GM11168 (cell line): Measurements from ENCODE around the gene HOXB3.

ENCODE experiments used
- in situ Hi-C: fragments of 300-500 bp; cut with MboI; formaldehyde crosslinking; loops from one replicate; pipeline ENCODE4 v1.12.0; 2022; ENCODE audit warnings: low sequenced_read_pairs; ENCODE audit not compliant: unreplicated experiment

Gene HOXB3

GRCh38 chr17:48548523-48549280, 41.3 kb downstream of the HOXB3 start:
- in situ Hi-C loops: no loop called here

GRCh38 chr17:48547808-48548522, 42.1 kb downstream of the HOXB3 start:
- in situ Hi-C loops: no loop called here

GRCh38 chr17:48546924-48547807, 42.9 kb downstream of the HOXB3 start:
- in situ Hi-C loops: no loop called here

DNA sequence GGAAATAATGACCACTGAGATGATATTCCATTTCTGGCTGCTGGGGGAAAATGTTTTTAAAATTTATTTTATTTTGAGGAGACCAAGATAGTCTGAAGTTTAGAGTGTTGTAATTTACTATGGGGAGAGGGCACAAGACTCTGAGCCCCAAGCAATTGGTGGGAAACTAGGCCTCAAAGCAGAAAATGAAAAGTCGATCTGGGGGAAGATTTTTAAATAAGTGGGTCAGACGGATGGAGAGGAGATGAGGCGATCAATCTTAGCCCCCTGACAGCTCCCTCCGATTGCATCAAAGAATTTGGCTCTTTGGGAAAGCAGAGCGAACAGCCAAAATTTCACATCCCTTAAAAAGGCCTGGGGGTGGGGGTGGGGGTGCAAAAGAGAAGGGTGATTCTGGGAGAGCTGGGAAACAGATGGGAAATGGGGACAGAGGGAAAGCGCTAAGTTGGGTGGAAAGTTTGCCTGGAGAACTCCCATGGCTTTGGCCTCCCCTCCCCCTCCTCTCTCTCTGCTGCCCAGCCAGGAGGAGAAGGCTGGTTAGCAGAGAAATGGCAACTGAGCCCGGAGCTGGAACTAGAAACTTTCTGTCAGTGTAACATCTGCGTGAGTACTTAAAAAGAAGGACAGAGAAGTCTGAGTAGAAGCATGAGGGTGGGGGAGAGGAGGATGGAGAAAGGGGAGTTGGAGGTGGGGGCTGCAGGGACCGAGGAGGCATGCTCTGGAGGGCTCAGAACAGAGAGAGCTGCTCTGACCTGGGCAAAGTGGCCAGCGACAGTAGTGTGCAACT, 43.7 kb downstream of the HOXB3 start:
- in situ Hi-C loops: no loop called here

GRCh38 chr17:48545539-48545938, 44.5 kb downstream of the HOXB3 start:
- in situ Hi-C loops: no loop called here

DNA sequence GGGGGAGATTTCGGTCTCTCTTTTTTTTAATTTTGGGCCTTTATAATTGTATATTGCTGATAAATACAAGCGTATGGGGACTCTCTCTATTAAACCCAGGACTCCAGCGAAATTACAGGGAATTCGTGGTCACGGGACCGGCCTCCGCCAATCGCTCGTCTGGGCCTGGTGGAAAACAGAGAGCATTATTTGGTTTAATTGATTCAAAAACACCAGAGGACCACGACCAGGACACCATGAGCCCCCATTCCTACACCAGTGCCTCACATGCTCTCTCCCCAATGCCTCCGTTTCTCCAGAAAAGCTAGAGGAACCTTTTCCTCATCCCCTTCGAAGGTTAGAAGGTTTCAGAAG, 45.0 kb downstream of the HOXB3 start, which contains the start of gene HOXB2:
Gene HOXB2 (minus strand): TSS at position 88 of the 354 bp plus-strand sequence. CDS start 198 bp downstream, outside the sequence.
- in situ Hi-C loops: no loop called here

DNA sequence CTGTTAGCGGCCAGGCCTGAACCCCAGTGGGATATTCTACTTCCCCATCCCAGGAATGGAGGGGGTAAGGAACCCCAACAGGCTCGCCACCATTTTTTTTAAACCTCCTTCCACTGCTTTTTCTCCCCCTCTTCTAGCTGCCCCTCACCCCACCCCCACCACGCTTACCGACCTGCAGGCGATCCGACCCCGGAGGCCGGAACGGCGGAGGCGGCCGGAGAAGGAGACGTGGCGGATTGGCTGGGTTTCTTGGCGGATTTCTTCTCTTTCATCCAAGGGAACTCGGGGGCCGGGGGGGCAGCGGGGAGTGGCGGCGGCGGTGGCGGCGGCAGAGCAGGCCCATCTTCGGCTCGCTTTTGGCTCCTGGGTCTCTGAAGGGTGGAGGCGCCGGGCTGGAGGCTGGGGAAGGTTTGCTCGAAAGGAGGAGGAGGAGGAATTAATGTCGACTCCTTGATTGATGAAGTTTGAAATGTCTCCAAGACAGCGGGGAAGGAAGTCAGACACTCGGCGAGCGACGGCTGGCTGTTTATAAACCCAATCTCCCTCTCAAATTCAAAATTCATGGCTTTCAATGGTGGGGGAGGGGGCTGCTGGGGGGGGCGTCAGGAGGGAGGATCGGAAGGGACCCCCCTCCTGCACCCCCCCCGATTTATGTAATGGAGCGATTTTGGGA, 45.6 kb downstream of the HOXB3 start:
- in situ Hi-C loops: no loop called here

- in situ Hi-C loops: no loop called here
These were observed 46.1 kb downstream of the HOXB3 start for GRCh38 chr17:48543854-48544348.

GRCh38 chr17:48543107-48543853, 46.8 kb downstream of the HOXB3 start:
- in situ Hi-C loops: no loop called here

DNA sequence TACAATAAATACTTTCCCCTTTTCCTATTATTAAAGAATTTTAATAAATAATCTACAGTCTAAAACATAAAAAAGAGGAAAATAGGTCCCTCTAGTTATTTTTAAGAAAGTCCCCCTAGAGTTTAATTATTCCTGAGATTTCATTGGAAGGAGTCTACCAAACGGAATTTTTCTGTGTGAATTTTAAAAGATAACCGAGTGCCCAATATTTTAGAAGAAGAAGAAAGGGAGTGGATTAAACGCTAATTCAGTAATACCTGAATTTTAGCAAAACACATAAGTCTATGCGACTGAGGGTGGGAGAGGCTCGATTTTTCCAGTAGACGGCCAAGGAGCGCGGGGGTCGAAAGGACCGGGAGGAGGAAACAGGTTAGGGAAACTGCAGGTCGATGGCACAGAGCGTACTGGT, 47.3 kb downstream of the HOXB3 start:
- in situ Hi-C loops: no loop called here

DNA sequence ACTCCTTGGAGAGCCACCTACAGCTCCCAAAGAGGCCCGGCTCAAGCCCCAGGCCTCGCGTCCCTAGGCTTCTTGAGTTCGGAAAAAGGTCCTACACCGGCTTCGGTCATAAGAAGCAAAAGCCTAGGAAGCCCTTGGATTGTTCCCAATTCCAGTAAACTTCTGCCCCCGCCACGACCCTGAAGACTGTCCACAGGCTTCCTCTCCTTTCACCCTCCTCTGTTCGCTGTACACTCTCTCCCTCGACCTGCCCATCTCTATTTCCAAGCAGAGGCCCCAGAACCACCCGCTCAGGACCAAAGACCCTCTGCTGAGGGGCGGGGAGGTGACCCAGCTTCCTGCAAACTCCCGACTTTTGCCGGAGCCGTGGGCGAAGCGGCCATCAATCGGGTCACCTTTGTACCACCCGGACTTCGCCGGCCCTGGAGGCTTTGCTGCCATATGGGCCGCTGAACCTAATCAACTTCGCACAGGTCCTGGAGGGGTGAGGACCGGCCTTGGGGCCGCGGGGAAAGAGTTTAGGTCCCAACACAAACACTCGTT, 47.9 kb downstream of the HOXB3 start:
- in situ Hi-C loops: no loop called here

DNA sequence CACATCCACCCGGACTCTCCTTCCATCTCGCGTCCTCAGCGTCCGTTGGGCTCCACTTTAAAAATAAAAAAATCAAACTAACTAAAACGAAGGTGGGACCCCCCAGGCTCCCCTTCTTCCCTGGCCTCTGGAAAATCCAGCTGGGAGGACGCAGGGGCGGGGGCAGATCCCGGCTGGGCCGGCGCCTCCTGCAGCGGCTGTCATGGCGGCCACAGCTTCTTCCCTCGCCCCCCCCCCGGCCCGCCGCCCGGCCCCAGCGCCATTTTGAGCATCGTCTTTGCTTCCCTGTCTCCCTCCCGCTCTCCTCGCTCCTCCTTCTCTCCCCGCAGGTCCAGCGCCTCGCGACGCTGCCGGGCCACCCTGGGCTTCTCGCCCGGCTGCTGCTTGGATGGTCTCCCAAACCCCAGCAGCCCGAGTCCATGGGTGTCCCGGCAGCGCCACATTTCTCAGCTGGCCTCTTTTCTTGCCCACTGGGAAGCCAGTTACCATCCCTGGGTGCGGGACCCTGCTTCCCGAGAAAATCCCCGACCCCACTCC, 48.4 kb downstream of the HOXB3 start:
- in situ Hi-C loops: no loop called here

DNA sequence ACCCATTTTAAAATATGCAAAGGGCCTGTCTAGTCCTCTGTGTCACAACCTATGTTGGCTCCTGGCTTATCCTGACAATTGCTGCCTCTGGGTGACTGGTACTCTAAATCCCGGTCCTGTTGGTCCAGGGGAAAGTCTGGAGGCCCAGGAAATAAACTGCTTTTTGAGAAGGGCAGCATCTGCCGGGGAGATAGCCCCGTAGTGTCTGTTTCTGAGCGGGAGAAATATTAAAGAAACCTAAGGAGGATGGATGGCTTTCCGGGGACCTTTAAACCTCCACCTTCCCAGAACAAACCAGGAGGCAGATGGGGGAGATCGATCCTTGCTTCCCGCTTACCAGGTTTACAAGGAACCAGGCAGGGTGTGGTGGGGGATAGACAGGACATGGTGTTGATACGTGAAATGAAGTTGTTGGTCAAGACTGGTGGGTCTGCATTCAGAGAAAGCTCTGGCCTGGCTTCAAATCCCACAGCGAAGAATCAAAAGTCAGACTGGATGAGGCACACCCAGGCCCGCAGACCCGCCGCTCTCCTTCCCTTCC, 48.9 kb downstream of the HOXB3 start:
- in situ Hi-C loops: no loop called here

- in situ Hi-C loops: no loop called here
These were observed 49.8 kb downstream of the HOXB3 start for GRCh38 chr17:48540213-48540612.

DNA sequence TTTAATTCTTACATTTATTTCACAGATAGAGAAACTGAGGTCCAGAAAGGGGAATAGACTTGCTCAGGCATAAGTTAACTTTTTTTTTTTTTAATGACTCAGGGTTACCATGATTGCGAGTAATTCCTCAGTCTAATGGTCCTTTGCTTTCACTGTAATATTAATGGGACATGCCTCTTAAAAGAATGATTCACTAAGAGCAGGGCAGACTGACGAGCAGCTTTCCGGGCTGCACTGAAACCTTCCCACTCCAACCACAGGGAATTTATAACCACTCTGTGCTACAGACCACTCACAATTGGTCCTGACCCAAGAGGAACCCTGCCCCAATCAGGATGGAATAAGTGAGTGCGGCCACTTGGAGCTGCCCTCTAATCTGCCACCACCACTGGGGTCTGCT, 50.9 kb downstream of the HOXB3 start:
- in situ Hi-C loops: loop anchor here (5.0 kb wide), 1 partner anchor 37 kb away; no protein-coding TSS in a partner anchor

GRCh38 chr17:48537316-48537715, 52.7 kb downstream of the HOXB3 start:
- in situ Hi-C loops: loop anchor here (5.0 kb wide), 1 partner anchor 35 kb away; no protein-coding TSS in a partner anchor

GRCh38 chr17:48535793-48536559, 54.1 kb downstream of the HOXB3 start:
- in situ Hi-C loops: loop anchor here (5.0 kb wide), 1 partner anchor 34 kb away; no protein-coding TSS in a partner anchor
